ENCODE measurements around the gene NACC2.

- TF ChIP-seq POLR2AphosphoS5 (IDR thresholded peaks at IDR 0.05; ENCODE audit: low read depth, low read length) = no peak
- no peak for TF ChIP-seq CTCF (IDR thresholded peaks at IDR 0.05)
- TF ChIP-seq REST (IDR thresholded peaks at IDR 0.05; ENCODE audit: insufficient read depth in 1 of 2, low read depth in 2 of 2, low read length in 1 of 2) = no peak
Observed at GRCh38 chr9:135963338-135963737, 131.8 kb downstream of the NACC2 start.
